Natural killer cell (primary cell): ENCODE results near the gene TRAPPC6A. TPM values are rescaled to one million over a fixed set of nuclear protein-coding genes. Genes with fewer than 3 reads are reported as not detected.

ENCODE experiments used
- ATAC-seq, 3 donors: fragments of 150-1000 bp in 2 of 3; fragments of 200-7000 bp in 1 of 3; cut with Tn5 transposase; 1 replicate in 1 of 3; 2 replicates in 2 of 3; pipeline ENCODE4 v1.10.0; 2021; ENCODE audit warnings: mild to moderate bottlenecking in 2 of 3, moderate library complexity in 2 of 3
- DNase-seq, 2 donors: peaks; one replicate each; pipeline versions ENCODE4 v3.0.0 to v3.0.0-alpha.2; 2013 to 2021; ENCODE audit warnings: mixed read lengths in 1 of 2
- H3K27ac ChIP-seq: one replicate; pipeline ENCODE4 v1.5.1; 2013; ENCODE audit warnings: mild to moderate bottlenecking, low read length
- H3K27me3 ChIP-seq: one replicate; pipeline ENCODE4 v1.6.1; 2013; ENCODE audit warnings: low read length; ENCODE audit not compliant: control insufficient read depth, insufficient read depth
- H3K36me3 ChIP-seq: one replicate; pipeline ENCODE4 v1.6.1; 2013; ENCODE audit warnings: low read length; ENCODE audit not compliant: control insufficient read depth, insufficient read depth
- H3K4me1 ChIP-seq: one replicate; pipeline ENCODE4 v1.6.1; 2013; ENCODE audit warnings: low read length; ENCODE audit not compliant: control insufficient read depth, insufficient read depth
- H3K4me3 ChIP-seq: one replicate; pipeline ENCODE4 v1.5.1; 2013; ENCODE audit warnings: low read length
- H3K9me3 ChIP-seq: one replicate; pipeline ENCODE4 v1.6.1; 2013; ENCODE audit warnings: low read length; ENCODE audit not compliant: control insufficient read depth, insufficient read depth
- H3K27ac Mint-ChIP-seq, 2 donors: one replicate each; pipeline ENCODE4 v1.8.0; 2022; ENCODE audit warnings: mild to moderate bottlenecking in 2 of 2, mixed read lengths in 2 of 2, moderate library complexity in 1 of 2
- H3K27me3 Mint-ChIP-seq, 2 donors: one replicate each; pipeline ENCODE4 v1.8.0; 2022; ENCODE audit warnings: low read depth in 2 of 2, mixed read lengths in 2 of 2
- H3K36me3 Mint-ChIP-seq: one replicate; pipeline ENCODE4 v1.8.0; 2022; ENCODE audit warnings: mixed read lengths
- H3K4me1 Mint-ChIP-seq, 2 donors: one replicate each; pipeline ENCODE4 v1.8.0; 2022; ENCODE audit warnings: mixed read lengths in 2 of 2
- H3K4me3 Mint-ChIP-seq: one replicate; pipeline ENCODE4 v1.8.0; 2022; ENCODE audit warnings: mild to moderate bottlenecking, moderate library complexity, mixed read lengths
- H3K9me3 Mint-ChIP-seq, 2 donors: one replicate each; pipeline ENCODE4 v1.8.0; 2022; ENCODE audit warnings: mixed read lengths in 2 of 2
- WGBS: methylation state at CpG from one replicate; pipeline ENCODE4 v1.1.7; 2013; ENCODE audit warnings: missing lambda C conversion rate; ENCODE audit not compliant: insufficient coverage; 5-methylcytosine and 5-hydroxymethylcytosine counted together
- intact Hi-C: fragments of 100-400 bp; cut with micrococcal nuclease; formaldehyde crosslinking; loops from one replicate; pipeline ENCODE4 v1.14.2; 2022
- total RNA-seq, 4 donors: library from RNA; stranded (reverse); fragments of 120-200 nt in 1 of 4; gene quantifications; one replicate each; pipeline versions ENCODE4 v1.2.3 to v1.2.4, GENCODE V29; 2013 to 2022
- TF ChIP-seq, protein P1 (sequence below): fragments of 200-600 bp; IDR thresholded peaks from one replicate; pipeline ENCODE4 v1.8.0; 2022; ENCODE audit warnings: antibody characterized with exemption

Gene TRAPPC6A, protein sequence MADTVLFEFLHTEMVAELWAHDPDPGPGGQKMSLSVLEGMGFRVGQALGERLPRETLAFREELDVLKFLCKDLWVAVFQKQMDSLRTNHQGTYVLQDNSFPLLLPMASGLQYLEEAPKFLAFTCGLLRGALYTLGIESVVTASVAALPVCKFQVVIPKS
- total RNA-seq, result 10 to 100 TPM; 38.0 to 47.0 (median 45.2) TPM
- total RNA-seq (2013), result 26.3 TPM

DNA sequence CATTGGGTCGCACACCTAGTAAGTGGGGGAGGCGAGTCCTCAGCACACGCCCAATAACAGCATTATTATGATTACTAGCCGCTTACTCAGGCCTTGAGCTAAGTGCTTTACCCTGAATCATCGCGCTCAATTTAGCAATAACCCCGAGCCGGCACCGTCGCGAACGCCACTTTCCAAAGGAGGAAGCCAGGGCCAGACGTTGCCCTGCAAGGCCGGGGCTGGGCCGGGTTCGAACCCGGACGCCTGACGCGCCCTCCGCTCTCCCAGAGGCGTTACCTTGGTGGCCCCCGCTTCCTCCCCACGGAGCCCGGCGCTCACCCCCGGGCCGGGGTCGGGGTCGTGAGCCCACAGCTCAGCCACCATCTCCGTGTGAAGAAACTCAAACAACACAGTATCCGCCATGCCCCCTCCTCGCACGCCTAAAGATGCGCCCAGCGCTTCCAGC, at the start of gene TRAPPC6A:
TSS of gene TRAPPC6A (minus strand) at position 421 of the 445 bp plus-strand sequence. CDS start at position 402, 19 bp downstream.
- no peaks in the 10 kb centered on the region for H3K9me3 ChIP-seq
- Mint-ChIP-seq H3K9me3 (no peaks in the 10 kb centered on the region), H3K27me3 (no peaks in the 10 kb centered on the region), H3K4me3 (peak within 1 kb of the TSS; percentile 96), H3K4me1 (peaks cover 11 to 32% of the 10 kb centered on the region in 2 donors), H3K27ac (peak within 1 kb of the TSS; percentile 93 to 96), H3K36me3 (no peaks in the 10 kb centered on the region)
- peak within 1 kb of the TSS; percentile 90 for H3K27ac ChIP-seq
- H3K36me3 ChIP-seq, result peaks cover 12% of the 10 kb centered on the region
- intact Hi-C loops, result loop anchor here (1.0 to 5.0 kb wide), 5 partner anchors 85 to 319 kb away; partner anchors contain the start of genes CLPTM1, GEMIN7, PPM1N and PPP1R37
- H3K4me3 ChIP-seq, result peak within 1 kb of the TSS; percentile 86
- WGBS, result under 1% methylated on average over 36 of the region's 36 CpGs
- TF ChIP-seq, protein P1, sequence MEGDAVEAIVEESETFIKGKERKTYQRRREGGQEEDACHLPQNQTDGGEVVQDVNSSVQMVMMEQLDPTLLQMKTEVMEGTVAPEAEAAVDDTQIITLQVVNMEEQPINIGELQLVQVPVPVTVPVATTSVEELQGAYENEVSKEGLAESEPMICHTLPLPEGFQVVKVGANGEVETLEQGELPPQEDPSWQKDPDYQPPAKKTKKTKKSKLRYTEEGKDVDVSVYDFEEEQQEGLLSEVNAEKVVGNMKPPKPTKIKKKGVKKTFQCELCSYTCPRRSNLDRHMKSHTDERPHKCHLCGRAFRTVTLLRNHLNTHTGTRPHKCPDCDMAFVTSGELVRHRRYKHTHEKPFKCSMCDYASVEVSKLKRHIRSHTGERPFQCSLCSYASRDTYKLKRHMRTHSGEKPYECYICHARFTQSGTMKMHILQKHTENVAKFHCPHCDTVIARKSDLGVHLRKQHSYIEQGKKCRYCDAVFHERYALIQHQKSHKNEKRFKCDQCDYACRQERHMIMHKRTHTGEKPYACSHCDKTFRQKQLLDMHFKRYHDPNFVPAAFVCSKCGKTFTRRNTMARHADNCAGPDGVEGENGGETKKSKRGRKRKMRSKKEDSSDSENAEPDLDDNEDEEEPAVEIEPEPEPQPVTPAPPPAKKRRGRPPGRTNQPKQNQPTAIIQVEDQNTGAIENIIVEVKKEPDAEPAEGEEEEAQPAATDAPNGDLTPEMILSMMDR, result no peak
- H3K27me3 ChIP-seq, result no peaks in the 10 kb centered on the region
- H3K4me1 ChIP-seq, result peaks cover 45% of the 10 kb centered on the region
- ATAC-seq, result peak; percentile 0 to 6 (median 0)
- DNase-seq, result no peak

DNA sequence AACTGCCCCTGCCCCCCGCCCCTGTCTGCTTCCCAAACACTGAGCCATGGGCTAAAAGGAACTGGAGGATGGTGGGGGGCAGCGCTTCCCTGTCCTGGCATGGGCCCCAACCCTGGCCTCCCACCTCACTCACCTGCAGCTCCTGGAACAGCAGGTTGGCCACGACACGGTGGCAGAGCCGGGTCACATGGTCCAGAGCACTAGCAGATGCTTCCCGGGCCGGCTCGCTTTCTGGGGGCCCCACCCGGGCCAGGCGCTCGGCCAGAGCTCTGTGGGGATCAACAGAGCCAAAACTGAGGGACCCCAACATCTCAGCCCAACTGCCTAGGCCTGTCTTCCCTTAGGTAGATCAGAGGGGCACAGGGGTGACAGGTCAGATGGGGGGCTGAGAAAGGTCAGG, 46.6 kb upstream of the TRAPPC6A start:
- H3K27ac ChIP-seq, result no peak overlapping the region
- Mint-ChIP-seq H3K27me3 (peaks cover 0 to 7% of the 10 kb centered on the region in 2 donors), H3K27ac (no peak overlapping the region), H3K9me3 (no peaks in the 10 kb centered on the region), H3K36me3 (no peaks in the 10 kb centered on the region), H3K4me1 (no peaks in the 10 kb centered on the region), H3K4me3 (no peak overlapping the region)
- TF ChIP-seq, protein P1, result no peak
- 79% methylated on average over 11 of the region's 11 CpGs for WGBS
- H3K9me3 ChIP-seq, result no peaks in the 10 kb centered on the region
- H3K4me1 ChIP-seq, result no peaks in the 10 kb centered on the region
- DNase-seq, result no peak
- intact Hi-C loops, result no loop called here
- no peaks in the 10 kb centered on the region for H3K27me3 ChIP-seq
- no peaks in the 10 kb centered on the region for H3K36me3 ChIP-seq
- no peak for ATAC-seq
- H3K4me3 ChIP-seq, result no peak overlapping the region

DNA sequence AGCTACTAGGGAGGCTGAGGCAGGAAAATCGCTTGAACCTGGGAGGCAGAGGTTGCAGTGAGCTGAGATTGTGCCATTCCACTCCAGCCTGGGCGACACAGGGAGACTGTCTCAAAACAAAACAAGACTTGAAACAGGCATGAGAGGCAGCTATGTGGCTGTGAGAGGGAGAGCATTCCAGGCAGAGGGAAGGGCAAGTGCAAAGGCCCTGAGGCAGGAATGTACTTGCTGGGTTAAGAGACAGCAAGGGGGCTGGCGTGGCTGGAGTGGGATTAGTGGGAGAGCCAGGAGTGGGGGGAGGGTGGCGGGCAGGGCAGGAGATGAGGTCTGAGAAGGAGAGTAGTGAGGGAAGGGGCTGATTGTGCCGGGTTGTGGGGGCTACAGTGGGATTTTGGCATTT, 45.8 kb upstream of the TRAPPC6A start:
- 91% methylated on average over 5 of the region's 5 CpGs for WGBS
- H3K4me1 Mint-ChIP-seq, result no peaks in the 10 kb centered on the region
- Histone ChIP-seq H3K4me1 (no peaks in the 10 kb centered on the region), H3K9me3 (no peaks in the 10 kb centered on the region), H3K4me3 (no peak overlapping the region), H3K27ac (no peak overlapping the region), H3K36me3 (no peaks in the 10 kb centered on the region), H3K27me3 (no peaks in the 10 kb centered on the region)
- no peak for DNase-seq
- H3K27ac Mint-ChIP-seq, result no peak overlapping the region
- no peak for ATAC-seq
- H3K36me3 Mint-ChIP-seq, result no peaks in the 10 kb centered on the region
- TF ChIP-seq, protein P1, result no peak
- no peak overlapping the region for H3K4me3 Mint-ChIP-seq
- H3K27me3 Mint-ChIP-seq, result peaks cover 0 to 7% of the 10 kb centered on the region in 2 donors
- H3K9me3 Mint-ChIP-seq, result no peaks in the 10 kb centered on the region
- intact Hi-C loops, result no loop called here

DNA sequence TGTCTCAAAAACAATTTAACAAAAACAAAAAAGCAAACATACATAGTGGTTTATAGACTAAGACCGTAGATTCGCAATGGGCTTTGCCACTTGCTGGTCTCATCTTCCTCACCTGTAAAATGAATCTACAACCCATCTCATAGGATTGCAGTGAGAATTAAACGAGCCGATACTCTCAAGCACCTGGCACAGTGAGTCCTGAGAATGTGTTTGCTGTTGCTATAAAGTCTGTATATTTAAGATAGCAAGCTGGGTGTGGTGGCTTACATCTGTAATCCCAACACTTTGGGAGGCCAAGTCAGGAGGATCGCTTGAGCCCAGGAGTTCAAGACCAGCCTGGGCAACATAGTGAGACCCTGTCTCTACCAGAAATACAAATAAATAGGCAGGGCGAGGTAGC, 44.7 kb upstream of the TRAPPC6A start:
- H3K27me3 ChIP-seq, result peaks cover 5% of the 10 kb centered on the region
- no peak for DNase-seq
- WGBS, result 98% methylated on average over 6 of the region's 6 CpGs
- Mint-ChIP-seq H3K9me3 (no peaks in the 10 kb centered on the region), H3K4me3 (no peak overlapping the region), H3K27ac (no peak overlapping the region), H3K4me1 (peaks cover 0 to 5% of the 10 kb centered on the region in 2 donors), H3K36me3 (no peaks in the 10 kb centered on the region), H3K27me3 (peaks cover 0 to 11% of the 10 kb centered on the region in 2 donors)
- H3K27ac ChIP-seq, result no peak overlapping the region
- no peak overlapping the region for H3K4me3 ChIP-seq
- no peaks in the 10 kb centered on the region for H3K9me3 ChIP-seq
- TF ChIP-seq, protein P1, result no peak
- no peaks in the 10 kb centered on the region for H3K36me3 ChIP-seq
- H3K4me1 ChIP-seq, result no peaks in the 10 kb centered on the region
- no peak for ATAC-seq
- intact Hi-C loops, result no loop called here
